ENCODE results near the gene AIPL1.

DNA sequence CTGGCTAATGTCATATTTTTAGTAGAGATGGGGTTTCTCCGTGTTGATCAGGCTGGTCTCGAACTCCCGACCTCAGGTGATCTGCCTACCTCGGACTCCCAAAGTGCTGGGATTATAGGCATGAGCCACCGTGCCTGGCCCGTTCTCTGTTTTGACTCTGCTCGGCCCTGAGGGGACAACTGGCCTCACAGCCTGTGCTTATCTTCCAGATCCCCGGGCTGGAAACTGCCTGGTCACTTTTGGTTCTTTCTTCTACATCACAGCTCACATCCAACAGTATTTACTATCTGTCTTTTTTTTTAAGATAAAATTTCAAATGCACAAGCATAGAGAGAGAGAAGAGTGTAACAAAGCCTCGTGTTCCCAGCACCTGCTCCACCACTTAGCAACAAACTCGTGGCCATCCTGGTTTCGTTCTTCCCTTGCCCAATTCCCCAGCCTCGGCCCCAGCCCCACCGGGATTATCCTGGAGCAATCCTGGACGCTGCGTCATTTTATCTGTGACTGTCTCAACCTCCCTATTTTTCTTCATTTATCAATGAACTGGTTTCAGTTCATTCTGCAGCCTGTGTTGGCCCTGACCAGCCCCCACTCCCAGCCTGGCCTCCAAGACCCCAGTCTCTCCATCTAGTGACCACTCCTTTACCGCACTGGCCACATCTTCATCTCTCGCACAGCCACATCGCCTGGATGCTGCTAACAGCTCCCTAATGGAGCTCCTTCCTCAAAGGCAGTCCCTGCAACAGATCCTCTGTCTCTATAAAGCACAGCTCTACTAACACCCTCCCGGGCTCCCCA lies 30.5 kb upstream of the AIPL1 start:
- TF ChIP-seq, protein P1, sequence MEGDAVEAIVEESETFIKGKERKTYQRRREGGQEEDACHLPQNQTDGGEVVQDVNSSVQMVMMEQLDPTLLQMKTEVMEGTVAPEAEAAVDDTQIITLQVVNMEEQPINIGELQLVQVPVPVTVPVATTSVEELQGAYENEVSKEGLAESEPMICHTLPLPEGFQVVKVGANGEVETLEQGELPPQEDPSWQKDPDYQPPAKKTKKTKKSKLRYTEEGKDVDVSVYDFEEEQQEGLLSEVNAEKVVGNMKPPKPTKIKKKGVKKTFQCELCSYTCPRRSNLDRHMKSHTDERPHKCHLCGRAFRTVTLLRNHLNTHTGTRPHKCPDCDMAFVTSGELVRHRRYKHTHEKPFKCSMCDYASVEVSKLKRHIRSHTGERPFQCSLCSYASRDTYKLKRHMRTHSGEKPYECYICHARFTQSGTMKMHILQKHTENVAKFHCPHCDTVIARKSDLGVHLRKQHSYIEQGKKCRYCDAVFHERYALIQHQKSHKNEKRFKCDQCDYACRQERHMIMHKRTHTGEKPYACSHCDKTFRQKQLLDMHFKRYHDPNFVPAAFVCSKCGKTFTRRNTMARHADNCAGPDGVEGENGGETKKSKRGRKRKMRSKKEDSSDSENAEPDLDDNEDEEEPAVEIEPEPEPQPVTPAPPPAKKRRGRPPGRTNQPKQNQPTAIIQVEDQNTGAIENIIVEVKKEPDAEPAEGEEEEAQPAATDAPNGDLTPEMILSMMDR (IDR thresholded peaks at IDR 0.05): no peak
- TF ChIP-seq POLR2A (IDR thresholded peaks at IDR 0.05): no peak
